PC-9 (cell line): ENCODE results near the gene OR2A25.

Experiments used
- EZH2 ChIP-seq: fragments of 200-600 bp; sonication (generic); IDR thresholded peaks from 2 replicates; pipeline ENCODE4 v1.8.0; 2017; ENCODE audit warnings: antibody characterized with exemption, low read depth
- TF ChIP-seq, protein P1 (sequence below): fragments of 200-600 bp; sonication (generic); conservative IDR thresholded peaks from 2 replicates; pipeline ENCODE4 v1.6.1; 2017; ENCODE audit warnings: mixed run types, antibody characterized with exemption, mild to moderate bottlenecking, moderate library complexity

- TF ChIP-seq, protein P1, sequence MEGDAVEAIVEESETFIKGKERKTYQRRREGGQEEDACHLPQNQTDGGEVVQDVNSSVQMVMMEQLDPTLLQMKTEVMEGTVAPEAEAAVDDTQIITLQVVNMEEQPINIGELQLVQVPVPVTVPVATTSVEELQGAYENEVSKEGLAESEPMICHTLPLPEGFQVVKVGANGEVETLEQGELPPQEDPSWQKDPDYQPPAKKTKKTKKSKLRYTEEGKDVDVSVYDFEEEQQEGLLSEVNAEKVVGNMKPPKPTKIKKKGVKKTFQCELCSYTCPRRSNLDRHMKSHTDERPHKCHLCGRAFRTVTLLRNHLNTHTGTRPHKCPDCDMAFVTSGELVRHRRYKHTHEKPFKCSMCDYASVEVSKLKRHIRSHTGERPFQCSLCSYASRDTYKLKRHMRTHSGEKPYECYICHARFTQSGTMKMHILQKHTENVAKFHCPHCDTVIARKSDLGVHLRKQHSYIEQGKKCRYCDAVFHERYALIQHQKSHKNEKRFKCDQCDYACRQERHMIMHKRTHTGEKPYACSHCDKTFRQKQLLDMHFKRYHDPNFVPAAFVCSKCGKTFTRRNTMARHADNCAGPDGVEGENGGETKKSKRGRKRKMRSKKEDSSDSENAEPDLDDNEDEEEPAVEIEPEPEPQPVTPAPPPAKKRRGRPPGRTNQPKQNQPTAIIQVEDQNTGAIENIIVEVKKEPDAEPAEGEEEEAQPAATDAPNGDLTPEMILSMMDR, result no peak
- no peak for TF ChIP-seq EZH2
Observed at GRCh38 chr7:144113651-144114050, 44.0 kb downstream of the OR2A25 start.
